ENCODE results near the gene PROM1.

PROM1 gene

DNA sequence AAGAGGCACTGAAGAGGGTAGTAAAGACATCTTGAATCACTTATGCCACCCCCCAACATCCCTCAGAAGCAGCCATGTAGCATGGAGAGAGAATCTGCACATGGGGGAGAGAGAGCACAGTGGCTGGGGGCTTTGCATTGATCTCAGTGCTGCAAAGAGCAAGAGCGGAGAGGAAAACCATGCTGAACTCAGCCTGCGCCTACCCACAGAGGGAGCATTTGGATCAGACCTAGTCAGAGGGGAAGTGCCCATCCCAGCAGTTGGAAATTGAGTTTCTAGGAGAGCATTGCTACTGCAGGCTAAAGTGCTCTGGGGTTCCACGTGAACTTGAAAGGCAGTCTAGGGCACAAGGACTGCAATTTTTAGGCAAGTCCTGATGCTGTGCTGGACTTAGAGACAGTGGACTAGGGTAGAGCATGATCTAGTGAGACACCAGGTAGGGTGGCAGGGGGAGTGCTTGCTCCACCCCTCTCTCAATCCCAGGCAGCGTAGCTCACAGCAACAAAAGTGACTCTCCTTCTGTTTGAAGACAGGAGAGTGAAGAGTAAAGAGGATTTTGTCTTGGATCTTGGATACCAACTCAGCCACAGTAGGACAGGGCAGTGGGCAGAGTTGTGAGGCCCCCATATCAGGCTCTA is 9.0 kb upstream of the PROM1 start:
- POLR2A ChIA-PET, result no interaction called here
- no peaks in the 10 kb centered on the region for H3K36me3 ChIP-seq (ENCODE audit: control insufficient read depth in 2 of 2, insufficient read depth in 1 of 2, low read length in 2 of 2)
- no peak overlapping the region for H3K4me3 ChIP-seq (ENCODE audit: low read depth, low read length)
- no peak overlapping the region for H3K27ac ChIP-seq (ENCODE audit: extremely low read depth, low read depth, low read length)
- CTCF ChIA-PET, result interaction anchor here (0.5 kb wide), 1 partner anchor 1587 kb away, joined by 3 read pairs; no protein-coding TSS in a partner anchor
- no peaks in the 10 kb centered on the region for H3K9me3 ChIP-seq (ENCODE audit: control insufficient read depth, insufficient read depth, low read depth, low read length)
- TF ChIP-seq ZNF211 (tag by site-specific recombination; IDR thresholded peaks at IDR 0.05; ENCODE audit: low read depth) (no peak), ZNF19 (tag by site-specific recombination; IDR thresholded peaks at IDR 0.05; ENCODE audit: low read depth) (no peak), ZNF169 (tag by site-specific recombination; IDR thresholded peaks at IDR 0.05) (no peak), ZNF223 (tag by site-specific recombination; IDR thresholded peaks at IDR 0.05) (no peak), ZNF76 (tag by site-specific recombination; IDR thresholded peaks at IDR 0.05; ENCODE audit: borderline replicate concordance, low read depth) (no peak), KLF8 (tag by site-specific recombination; IDR thresholded peaks at IDR 0.05) (no peak), ZNF596 (tag by site-specific recombination; IDR thresholded peaks at IDR 0.05) (no peak), ZNF529 (tag by site-specific recombination; IDR thresholded peaks at IDR 0.05; ENCODE audit: insufficient replicate concordance) (no peak), ZNF777 (tag by site-specific recombination; IDR thresholded peaks at IDR 0.05; ENCODE audit: borderline replicate concordance) (no peak), ZNF707 (tag by site-specific recombination; IDR thresholded peaks at IDR 0.05) (no peak), ZNF140 (tag by site-specific recombination; IDR thresholded peaks at IDR 0.05) (no peak), ZNF701 (tag by site-specific recombination; IDR thresholded peaks at IDR 0.05) (no peak), ZNF174 (tag by site-specific recombination; IDR thresholded peaks at IDR 0.05) (no peak), ZBTB48 (tag by site-specific recombination; IDR thresholded peaks at IDR 0.05) (no peak)
- TF ChIP-seq, protein P1, sequence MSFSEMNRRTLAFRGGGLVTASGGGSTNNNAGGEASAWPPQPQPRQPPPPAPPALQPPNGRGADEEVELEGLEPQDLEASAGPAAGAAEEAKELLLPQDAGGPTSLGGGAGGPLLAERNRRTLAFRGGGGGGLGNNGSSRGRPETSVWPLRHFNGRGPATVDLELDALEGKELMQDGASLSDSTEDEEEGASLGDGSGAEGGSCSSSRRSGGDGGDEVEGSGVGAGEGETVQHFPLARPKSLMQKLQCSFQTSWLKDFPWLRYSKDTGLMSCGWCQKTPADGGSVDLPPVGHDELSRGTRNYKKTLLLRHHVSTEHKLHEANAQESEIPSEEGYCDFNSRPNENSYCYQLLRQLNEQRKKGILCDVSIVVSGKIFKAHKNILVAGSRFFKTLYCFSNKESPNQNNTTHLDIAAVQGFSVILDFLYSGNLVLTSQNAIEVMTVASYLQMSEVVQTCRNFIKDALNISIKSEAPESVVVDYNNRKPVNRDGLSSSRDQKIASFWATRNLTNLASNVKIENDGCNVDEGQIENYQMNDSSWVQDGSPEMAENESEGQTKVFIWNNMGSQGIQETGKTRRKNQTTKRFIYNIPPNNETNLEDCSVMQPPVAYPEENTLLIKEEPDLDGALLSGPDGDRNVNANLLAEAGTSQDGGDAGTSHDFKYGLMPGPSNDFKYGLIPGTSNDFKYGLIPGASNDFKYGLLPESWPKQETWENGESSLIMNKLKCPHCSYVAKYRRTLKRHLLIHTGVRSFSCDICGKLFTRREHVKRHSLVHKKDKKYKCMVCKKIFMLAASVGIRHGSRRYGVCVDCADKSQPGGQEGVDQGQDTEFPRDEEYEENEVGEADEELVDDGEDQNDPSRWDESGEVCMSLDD (tag by site-specific recombination; IDR thresholded peaks at IDR 0.05), result no peak
- TF ChIP-seq, protein P2, sequence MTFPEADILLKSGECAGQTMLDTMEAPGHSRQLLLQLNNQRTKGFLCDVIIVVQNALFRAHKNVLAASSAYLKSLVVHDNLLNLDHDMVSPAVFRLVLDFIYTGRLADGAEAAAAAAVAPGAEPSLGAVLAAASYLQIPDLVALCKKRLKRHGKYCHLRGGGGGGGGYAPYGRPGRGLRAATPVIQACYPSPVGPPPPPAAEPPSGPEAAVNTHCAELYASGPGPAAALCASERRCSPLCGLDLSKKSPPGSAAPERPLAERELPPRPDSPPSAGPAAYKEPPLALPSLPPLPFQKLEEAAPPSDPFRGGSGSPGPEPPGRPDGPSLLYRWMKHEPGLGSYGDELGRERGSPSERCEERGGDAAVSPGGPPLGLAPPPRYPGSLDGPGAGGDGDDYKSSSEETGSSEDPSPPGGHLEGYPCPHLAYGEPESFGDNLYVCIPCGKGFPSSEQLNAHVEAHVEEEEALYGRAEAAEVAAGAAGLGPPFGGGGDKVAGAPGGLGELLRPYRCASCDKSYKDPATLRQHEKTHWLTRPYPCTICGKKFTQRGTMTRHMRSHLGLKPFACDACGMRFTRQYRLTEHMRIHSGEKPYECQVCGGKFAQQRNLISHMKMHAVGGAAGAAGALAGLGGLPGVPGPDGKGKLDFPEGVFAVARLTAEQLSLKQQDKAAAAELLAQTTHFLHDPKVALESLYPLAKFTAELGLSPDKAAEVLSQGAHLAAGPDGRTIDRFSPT (tag by site-specific recombination; IDR thresholded peaks at IDR 0.05), result no peak
- H3K4me1 ChIP-seq (ENCODE audit: control insufficient read depth, insufficient read depth, low read length), result no peaks in the 10 kb centered on the region

DNA sequence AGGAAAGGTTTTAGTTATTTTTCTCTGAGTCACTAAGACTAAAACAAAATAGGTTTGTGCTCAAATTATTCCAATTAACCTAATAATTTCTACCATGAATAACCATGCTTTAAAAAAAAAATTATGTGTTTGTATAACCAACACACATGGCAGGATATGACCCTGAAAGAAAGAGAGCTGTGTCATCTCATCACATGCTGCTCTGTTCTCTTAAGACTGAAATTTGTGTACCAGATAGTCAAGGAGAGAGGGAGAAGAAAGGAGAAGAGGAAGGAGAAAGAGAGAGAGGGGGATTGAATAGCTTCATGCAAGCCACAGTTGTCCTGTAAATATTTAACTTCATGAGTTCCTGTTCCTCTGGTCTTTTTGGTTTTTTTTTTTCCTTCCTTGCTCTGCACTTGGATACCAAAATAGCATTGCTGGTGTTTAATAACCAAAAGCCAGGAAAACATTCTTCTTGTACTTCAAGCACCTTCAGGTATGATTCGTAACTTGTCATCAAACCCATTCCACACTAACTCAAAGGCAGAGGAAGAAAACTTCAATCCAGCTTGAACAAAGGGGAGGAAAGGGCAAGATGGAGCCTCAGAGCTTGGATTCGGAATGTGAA is 6.4 kb upstream of the PROM1 start:
- no peaks in the 10 kb centered on the region for H3K4me1 ChIP-seq (ENCODE audit: control insufficient read depth, insufficient read depth, low read length)
- ChIA-PET CTCF (interaction anchor here (0.6 to 0.7 kb wide), 2 partner anchors 87 to 1289 kb away, joined by 3 to 5 read pairs; no protein-coding TSS in a partner anchor), POLR2A (no interaction called here)

More for the DNA sequence above, 6.4 kb upstream of the PROM1 start:
- TF ChIP-seq, protein P3, sequence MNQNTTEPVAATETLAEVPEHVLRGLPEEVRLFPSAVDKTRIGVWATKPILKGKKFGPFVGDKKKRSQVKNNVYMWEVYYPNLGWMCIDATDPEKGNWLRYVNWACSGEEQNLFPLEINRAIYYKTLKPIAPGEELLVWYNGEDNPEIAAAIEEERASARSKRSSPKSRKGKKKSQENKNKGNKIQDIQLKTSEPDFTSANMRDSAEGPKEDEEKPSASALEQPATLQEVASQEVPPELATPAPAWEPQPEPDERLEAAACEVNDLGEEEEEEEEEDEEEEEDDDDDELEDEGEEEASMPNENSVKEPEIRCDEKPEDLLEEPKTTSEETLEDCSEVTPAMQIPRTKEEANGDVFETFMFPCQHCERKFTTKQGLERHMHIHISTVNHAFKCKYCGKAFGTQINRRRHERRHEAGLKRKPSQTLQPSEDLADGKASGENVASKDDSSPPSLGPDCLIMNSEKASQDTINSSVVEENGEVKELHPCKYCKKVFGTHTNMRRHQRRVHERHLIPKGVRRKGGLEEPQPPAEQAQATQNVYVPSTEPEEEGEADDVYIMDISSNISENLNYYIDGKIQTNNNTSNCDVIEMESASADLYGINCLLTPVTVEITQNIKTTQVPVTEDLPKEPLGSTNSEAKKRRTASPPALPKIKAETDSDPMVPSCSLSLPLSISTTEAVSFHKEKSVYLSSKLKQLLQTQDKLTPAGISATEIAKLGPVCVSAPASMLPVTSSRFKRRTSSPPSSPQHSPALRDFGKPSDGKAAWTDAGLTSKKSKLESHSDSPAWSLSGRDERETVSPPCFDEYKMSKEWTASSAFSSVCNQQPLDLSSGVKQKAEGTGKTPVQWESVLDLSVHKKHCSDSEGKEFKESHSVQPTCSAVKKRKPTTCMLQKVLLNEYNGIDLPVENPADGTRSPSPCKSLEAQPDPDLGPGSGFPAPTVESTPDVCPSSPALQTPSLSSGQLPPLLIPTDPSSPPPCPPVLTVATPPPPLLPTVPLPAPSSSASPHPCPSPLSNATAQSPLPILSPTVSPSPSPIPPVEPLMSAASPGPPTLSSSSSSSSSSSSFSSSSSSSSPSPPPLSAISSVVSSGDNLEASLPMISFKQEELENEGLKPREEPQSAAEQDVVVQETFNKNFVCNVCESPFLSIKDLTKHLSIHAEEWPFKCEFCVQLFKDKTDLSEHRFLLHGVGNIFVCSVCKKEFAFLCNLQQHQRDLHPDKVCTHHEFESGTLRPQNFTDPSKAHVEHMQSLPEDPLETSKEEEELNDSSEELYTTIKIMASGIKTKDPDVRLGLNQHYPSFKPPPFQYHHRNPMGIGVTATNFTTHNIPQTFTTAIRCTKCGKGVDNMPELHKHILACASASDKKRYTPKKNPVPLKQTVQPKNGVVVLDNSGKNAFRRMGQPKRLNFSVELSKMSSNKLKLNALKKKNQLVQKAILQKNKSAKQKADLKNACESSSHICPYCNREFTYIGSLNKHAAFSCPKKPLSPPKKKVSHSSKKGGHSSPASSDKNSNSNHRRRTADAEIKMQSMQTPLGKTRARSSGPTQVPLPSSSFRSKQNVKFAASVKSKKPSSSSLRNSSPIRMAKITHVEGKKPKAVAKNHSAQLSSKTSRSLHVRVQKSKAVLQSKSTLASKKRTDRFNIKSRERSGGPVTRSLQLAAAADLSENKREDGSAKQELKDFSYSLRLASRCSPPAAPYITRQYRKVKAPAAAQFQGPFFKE (tag by site-specific recombination; IDR thresholded peaks at IDR 0.05; ENCODE audit: borderline replicate concordance), result no peak
- no peak for TF ChIP-seq ZSCAN16 (tag by site-specific recombination; IDR thresholded peaks at IDR 0.05)
- Histone ChIP-seq H3K27ac (ENCODE audit: extremely low read depth, low read depth, low read length) (no peak overlapping the region), H3K36me3 (ENCODE audit: control insufficient read depth in 2 of 2, insufficient read depth in 1 of 2, low read length in 2 of 2) (no peaks in the 10 kb centered on the region), H3K4me3 (ENCODE audit: low read depth, low read length) (no peak overlapping the region), H3K9me3 (ENCODE audit: control insufficient read depth, insufficient read depth, low read depth, low read length) (no peaks in the 10 kb centered on the region)
